ENCODE data around the gene ARPC1B. TPM values are rescaled to one million over a fixed set of nuclear protein-coding genes. Genes with fewer than 3 reads are reported as not detected.
A peak's percentile ranks its signal among the peaks of the same experiment; 100 is the strongest.
"Not testable (repeated sequence)": the region's sequence is repeated elsewhere in the genome, so short reads cannot be mapped to it uniquely, and the experiment has no call there.

Gene ARPC1B
- total RNA-seq, 1 donor from 2014 or later, result 51.1 TPM

DNA sequence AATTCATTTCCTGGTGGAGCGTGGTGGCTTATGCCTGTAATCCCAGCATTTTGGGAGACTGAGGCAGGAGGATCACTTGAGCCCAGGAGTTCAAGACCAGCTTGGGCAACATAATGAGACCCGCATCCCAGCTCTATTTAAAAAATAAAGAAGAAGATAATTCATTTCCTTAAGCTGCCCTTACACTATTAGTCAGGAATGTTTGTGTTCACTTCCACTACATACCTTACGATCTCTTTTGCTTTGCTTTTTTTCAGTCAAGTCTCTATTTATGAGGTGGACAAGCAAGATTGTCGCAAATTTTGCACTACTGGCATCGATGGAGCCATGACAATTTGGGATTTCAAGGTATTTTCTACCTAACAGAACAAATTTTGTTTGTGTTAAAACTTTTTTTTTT lies 11.2 kb upstream of the ARPC1B start:
- DNase-seq (ENCODE audit: missing footprints) (no peak), ATAC-seq (no peak)
- intact Hi-C loops (cut with DNase I), result no loop called here

DNA sequence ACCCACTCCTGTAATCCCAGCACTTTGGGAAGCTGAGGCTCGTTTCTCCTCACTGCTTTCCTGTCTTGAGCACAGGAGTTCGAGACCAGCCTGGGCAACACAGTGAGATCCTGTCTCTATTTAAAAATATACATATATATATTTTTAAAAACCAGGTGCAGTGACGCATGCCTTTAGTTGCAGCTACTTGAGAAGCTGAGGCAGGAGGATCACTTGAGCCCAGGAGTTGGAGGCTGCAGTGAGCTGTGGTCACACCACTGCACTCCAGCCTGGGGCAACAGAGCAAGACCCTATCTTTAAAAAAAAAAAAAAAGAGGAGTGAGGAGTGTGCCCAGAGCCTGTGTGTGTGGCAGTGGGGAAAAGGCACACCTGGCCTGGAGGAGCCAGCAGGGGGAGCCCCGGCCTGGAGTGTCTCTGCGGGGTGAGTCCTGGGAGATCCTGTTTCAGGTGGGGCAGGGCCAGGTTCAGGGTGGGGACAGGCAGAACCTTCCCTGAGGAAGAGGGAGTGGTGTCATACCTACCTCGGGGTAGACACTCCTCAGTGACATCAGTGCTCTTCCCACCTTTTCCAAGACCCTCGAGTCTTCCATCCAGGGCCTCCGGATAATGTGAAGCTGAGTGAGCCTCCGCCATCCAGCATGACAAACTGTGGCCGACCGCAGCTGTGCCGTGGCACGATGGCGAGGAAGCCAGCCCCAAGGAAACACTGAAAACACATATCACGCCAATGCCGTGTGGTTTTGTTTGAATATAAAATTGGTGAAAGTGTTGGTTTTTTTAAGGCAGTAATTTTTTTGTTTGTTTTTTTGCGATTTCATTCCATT lies 9.0 kb upstream of the ARPC1B start:
- DNase-seq (ENCODE audit: missing footprints), result peak; percentile 83
- peak; percentile 38 for ATAC-seq
- intact Hi-C loops (cut with DNase I), result no loop called here

DNA sequence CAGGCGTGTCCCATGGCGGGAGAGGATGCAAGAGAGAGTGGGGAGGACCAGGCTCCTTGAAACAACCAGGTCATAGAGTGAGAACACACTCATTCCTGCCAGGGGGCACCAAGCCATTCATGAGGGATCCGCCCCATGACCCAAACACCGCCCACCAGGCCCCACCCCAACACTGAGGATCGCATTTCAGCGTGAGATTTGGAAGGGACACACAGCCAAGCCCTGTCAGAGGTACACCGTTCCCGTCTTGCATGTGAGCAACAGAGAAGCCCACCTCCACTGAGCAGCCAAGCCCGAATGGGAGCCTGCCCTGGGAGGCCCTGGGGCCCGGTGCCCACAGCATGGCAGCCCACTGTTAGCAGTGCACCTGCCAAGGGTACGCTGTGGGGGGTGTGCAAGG lies 7.9 kb upstream of the ARPC1B start:
- DNase-seq (ENCODE audit: missing footprints), result no peak
- intact Hi-C loops (cut with DNase I), result no loop called here
- no peak for ATAC-seq

DNA sequence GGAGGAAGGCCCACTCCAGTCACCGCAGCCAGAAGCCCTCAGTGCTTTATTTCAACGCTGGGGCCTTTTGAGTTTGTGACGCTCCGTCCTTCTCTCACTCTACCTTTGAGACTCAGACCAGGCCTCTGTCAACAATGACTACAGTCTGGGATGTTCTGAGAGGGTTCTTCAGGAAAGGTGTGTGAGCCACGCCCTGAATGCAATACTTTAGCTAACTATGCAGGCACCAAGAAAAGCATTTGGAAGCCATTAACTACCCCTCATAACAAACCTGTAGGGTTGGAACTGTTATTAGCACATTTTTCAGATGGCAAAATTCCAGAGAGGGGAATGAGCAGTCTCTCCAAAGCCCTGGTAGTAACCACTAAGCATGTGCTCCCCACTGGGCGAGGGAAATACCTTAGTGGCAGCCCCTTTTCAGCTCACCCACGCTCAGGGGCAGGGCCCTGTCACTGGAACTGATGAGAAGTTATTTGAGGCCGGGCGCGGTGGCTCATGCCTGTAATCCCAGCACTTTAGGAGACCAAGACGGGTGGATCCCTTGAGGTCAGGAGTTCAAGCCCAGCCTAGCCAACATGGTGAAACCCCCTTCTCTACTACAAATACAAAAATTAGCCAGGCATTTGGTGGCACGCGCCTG lies 5.7 kb upstream of the ARPC1B start:
- intact Hi-C loops (cut with DNase I), result no loop called here
- ATAC-seq (no peak), DNase-seq (ENCODE audit: missing footprints) (no peak)

DNA sequence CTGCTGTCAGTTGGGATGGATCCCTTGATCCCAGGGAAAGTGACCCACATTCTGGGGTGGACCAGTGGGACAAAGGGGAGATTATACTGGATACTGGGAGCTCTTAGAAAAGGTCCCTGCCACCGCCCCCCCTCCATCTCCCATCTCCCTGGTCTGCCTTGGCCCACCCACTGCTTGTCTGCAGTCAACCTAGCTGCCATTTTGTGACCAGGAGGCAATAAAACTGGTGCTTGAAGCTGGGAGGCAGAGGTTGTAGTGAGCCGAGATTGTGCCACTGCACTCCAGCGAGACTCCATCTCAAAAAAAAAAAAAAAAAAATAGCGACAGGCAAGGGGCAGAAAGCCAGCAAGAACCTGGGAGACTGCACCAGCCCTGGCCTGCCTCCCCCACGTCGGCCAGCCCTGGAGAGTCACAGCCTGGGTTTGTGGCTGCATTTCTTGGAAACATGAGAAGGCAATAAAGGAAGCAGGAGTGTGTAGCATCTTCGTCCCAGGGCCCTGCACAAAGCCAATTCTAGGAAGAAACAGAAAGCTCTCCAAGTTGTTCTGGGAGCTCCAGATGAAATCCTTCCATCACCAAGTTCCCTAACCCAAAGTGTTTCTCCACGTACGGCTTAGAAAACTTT lies 4.7 kb upstream of the ARPC1B start:
- no peak for ATAC-seq
- intact Hi-C loops (cut with DNase I), result loop anchor here (5.0 kb wide), 1 partner anchor 38 kb away; no protein-coding TSS in a partner anchor
- DNase-seq (ENCODE audit: missing footprints), result no peak

DNA sequence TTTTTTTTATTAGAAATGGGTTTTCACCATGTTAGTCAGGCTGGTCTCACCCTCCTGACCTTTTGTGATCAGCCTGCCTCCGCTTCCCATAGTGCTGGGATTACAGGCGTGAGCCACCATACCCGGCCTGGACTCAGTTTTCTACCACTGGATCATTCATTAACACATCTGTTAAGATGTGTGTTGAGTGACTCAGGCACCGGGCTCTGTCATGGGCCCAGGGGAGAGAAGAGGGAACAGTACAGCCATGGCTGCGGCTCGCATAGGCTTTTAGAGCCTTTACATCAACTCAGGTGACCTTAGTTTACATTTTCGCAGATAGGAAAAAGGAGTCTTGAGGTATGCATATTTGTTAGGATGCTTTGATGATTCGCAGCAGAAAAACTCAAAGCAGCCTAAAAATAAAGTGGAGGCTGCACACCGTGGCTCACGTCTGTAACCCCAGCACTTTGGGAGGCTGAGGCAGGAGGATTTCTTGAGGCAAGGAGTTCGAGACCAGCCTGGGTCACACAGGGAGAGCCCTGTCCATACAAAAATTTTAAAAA lies 3.1 kb upstream of the ARPC1B start:
- no peak for ATAC-seq
- intact Hi-C loops (cut with DNase I), result loop anchor here (5.0 kb wide), 1 partner anchor 39 kb away; no protein-coding TSS in a partner anchor

DNA sequence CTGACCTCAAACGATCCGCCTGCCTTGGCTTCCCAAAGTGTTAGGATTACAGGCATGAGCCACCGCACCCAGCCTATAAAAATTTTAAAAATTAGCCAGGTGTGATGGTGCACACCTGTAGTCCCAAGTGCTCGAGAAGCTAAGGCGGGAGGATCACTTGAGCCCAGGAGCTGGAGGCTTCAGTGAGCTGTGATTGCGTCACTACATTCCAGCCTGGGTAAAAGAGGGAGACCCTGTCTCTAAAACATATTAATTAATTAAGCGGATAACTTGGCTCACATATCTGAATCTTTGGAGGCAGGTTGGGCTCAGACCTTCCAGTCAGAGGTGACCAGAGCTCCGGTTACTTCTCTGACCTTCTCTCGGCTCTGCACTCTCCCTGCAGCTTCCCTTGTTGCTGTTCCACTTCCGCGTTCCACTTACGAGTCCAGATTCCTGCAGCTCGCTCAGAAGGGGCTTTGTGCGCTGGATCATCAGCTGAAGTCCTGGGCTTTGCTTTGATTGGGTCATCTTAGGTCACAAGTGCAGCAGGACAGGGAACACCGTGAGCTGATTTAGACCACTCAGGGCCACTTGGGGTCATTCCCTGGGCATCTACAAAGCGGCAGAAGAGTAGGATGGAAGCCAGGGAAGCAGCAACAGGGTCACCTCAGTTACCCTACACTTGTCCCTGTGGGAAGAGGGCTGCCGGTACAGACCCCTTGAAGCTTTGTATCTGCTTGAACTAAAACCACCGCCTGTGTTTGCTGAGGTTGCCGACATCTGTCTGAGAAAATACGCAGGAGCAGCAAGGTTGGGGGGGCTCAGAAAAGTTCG lies 2.0 kb upstream of the ARPC1B start:
- DNase-seq (ENCODE audit: missing footprints) (no peak), ATAC-seq (peak; percentile 6)
- intact Hi-C loops (cut with DNase I), result loop anchor here (5.0 kb wide), 1 partner anchor 40 kb away; no protein-coding TSS in a partner anchor

More for the DNA sequence above, 3.1 kb upstream of the ARPC1B start:
- no peak for DNase-seq (ENCODE audit: missing footprints)

DNA sequence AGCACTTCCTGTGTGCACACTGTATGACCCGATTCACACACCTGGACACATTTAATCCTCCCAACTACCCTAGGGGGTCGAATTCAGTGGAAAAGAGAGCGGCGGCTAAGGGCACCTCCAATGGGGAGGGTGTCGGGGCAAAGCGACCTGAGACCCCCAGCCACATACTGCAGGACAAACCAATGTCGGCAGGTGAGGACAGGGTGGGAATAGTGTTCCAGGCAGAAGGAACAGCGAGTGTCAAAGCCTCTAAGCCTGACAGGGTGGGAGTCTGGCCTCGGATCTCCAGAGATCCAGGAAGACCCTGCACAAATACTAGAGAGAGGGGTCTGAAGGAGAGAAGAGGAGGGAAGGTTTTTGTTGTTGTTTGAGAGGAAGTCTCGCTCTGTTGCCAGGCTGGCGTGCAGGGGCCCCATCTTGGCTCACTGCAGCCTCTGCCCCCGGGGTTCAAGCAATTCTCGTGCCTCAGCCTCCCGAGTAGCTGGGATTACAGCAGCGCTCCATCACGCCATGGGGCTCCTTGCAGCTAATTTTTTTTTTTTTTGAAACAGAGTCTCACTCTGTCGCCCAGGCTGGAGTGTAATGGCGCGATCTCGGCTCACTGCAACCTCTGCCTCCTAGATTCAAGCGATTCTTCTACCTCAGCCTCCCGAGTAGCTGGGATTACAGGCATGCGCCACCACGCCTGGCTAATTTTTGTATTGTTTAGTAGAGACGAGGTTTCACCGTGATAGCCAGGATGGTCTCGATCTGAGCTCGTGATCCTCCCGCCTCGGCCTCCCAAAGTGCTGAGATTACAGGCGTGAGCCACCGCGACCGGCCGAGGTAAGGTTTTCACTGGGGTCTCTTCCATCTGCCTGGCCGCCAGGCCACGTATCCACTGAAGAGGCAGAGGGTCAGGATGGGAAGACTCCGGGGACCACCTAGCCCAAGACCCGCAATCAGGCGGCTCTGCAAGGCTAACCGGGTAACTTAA lies 1.2 kb upstream of the ARPC1B start:
- ATAC-seq (no peak), DNase-seq (ENCODE audit: missing footprints) (no peak)
- intact Hi-C loops (cut with DNase I), result loop anchor here (5.0 kb wide), 1 partner anchor 41 kb away; no protein-coding TSS in a partner anchor

DNA sequence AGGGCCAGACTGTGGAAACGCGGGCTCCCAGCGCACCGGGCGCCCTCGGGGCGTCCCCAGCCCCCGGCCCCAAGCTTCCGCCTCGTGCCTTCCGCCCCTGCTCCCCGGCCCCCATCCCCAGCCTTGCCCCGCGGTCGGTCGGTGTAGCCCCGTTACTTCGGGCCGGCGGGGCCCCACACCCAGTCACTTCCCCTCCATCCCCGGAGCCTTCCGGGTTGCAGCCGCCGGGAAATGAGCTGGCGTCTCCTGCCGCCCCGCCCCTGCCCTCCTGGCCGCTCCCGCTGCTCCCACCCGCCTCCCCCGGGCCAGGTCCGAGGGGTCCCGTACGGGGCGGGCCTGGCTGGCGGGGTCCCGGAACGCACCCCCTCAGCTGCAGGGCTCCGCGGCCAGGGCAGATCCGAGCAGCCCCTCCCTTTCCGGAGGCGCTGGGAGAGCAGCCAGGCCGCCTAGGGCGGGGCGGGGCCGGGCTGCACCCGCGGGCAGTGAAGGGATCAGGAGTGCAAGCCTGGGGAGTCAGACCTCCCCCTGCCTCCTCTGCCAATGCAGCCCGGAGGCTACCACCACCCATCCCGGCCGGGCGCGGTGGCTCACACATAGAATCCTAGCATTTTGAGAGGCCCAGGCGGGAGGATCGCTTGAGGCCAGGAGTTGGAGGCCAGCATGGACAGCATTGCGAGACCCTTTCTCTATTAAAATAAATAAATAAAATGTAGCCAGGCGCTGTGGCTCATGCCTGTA lies 709 bp downstream of the ARPC1B start:
- intact Hi-C loops (cut with DNase I), result loop anchor here (1.0 kb wide), 1 partner anchor 33 kb away; the partner anchor contains the start of genes BUD31 and PDAP1
- DNase-seq (ENCODE audit: missing footprints) (peak; percentile 91), ATAC-seq (peak; percentile 80)

DNA sequence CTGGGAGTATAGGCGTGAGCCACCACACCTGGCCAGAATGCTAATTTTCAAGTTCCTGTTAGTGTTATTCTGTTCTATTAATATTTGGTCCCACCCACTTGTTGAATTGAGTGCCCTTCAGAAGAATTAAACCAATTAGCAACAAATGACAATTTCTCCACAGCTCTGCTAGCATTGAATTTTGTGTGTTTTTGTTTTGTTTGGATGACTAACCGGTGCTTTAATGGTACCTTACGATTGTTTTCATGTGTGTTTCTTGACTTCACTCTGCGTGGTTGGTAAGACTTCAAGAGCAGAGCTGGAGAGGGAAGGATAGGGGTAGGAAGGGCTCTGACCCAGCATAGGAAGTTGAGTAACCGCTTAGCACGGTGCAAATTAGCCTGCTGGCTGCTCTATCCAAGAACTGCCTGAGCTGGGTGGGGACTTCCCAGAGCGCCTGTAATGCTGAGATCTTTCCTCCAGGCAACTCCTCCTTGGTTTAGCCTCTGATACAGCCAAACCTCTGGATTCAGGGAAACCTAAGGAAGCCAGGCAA lies 4.6 kb downstream of the ARPC1B start:
- peak; percentile 86 for DNase-seq (ENCODE audit: missing footprints)
- intact Hi-C loops (cut with DNase I), result no loop called here
- peak; percentile 81 for ATAC-seq

DNA sequence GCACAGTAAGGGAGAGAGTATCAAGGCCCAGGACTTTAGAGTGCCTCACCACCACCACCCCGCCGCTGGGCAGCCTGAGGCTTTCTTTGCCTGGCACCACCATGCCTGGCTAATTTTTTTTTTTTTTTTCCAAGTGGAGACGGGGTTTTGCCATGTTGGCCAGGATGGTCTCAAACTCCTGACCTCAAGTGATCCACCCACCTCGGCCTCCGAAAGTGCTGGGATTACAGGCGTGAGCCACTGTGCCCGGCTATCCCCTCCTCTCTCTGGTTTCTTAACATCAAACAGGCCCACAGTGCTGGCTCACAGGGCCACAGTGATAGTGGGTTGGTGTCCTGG lies 5.1 kb downstream of the ARPC1B start:
- ATAC-seq; intact Hi-C loops (cut with DNase I): not testable (repeated sequence)
- DNase-seq (ENCODE audit: missing footprints), result peak; percentile 41

DNA sequence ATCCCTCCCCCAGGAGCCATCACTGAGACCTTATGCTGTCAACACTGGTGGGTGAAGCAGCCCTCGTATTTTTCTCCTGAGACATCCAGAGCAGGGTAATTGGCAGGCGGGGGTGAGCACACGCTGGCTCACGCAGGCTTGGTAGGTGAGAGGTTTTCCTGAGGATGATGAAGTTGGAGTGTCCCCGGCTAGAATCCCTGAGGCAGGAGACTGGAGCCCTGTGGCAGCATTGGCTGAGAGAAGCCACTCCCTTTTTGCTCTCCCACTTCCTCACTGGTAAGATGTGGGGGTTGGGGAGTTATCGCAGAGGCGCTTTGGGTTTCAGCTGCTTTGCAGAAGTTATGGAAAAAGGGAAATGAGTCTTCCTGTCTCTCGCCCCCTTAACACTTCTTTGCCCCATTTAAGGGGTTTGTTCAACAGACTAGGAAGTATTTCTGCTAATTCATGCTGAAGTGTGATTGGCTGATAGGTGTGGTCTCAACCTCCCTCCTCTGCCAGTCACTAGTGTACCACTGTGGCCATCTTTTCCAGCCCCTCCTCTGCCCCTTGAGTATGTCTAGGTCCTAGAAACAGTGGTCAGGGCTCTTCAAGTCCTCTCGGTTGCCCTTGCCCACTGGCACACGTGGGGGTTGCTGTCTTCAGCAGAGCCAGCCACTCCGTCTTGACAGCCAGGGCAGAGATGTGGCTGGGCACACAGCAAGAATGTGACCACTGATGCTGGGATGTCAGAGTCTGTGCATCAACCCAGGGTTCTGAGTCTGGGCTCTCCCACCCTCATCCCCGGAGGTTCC lies 5.7 kb downstream of the ARPC1B start:
- intact Hi-C loops (cut with DNase I), result no loop called here
- ATAC-seq, result peak; percentile 44
- DNase-seq (ENCODE audit: missing footprints), result peak; percentile 73

DNA sequence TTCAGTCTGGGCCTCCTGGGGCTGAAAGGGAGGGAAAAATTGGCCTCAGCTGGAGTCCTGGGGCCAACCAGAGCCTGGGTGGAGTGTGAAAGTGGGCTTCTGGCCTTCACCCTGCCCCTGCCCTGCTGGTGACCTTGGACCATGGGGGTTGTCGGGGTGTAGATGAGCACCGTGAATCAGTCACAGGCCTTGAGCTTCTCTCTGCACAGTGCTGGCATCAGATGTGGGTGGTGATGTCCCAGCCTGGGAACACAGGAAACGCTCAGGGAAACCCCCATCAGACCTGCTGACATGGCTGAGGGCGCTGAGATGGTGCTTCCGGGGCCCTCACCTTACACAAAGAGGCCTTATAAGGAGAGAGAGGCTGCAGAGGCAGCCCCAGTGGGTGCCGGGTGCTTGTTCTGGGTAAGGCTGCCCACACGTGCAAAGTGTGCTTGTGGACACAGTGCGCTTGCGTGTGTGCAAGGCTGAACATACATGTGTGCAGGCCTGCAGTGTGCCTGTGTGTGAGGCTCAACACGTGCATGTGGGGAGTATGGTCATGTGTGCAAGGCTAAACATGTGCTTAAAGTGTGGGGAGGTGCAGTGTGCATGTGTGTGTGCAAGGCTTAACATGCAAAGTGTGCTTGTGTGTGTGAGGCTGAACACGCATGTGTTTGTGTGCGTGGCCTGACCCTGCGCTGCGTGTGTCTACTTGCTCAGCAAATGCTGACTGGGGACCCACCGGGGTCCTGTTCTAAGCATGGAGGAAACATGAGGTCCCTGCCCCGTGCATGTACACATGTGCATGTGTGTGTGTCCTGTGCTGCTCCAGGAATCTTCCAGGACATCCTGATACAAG lies 6.5 kb downstream of the ARPC1B start:
- ATAC-seq, result peak; percentile 17
- intact Hi-C loops (cut with DNase I), result no loop called here
- DNase-seq (ENCODE audit: missing footprints), result peak; percentile 73

DNA sequence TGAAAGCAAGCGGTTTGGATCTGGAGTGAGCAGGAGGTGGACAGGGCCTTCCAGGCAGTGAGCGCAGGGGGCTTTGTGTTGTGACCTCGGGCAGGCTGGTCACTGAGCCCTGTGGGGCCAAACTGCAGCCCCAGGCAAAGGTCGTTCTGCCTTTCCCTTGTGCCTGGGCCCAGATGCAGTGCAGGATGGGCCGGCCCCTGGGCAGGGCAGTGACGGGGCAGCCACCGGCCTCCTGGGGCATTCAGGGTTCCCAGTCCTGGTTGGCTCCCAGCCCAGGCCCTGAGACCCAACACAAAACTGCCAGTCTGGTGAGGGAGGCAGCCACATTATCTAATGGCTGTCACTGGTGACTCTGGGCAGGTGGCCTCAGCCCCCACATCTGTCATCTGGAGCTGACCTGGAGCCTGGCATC lies 7.1 kb downstream of the ARPC1B start:
- intact Hi-C loops (cut with DNase I), result no loop called here
- peak; percentile 60 for DNase-seq (ENCODE audit: missing footprints)
- no peak for ATAC-seq

DNA sequence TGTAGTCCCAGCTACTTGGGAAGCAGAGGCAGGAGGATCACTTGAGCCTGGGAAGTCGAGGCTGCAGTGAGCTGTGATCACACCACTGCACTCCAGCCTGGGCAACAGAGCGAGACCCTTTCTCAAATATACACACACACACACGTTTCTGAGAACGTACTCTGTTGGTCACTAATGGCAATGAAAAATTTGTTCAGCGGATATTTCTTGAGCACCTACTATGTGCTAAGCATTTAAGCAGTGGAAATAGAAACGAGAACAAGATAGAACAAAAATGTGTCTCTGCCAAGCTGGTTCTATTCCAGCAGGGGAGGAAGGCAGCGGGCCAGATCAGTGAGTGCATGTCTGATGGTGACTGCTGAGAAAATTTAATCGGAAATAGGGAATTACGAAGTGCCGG lies 8.7 kb downstream of the ARPC1B start:
- DNase-seq (ENCODE audit: missing footprints) (no peak), ATAC-seq (no peak)
- intact Hi-C loops (cut with DNase I), result no loop called here

All from Right ventricle myocardium inferior (tissue), 1 donor.